A549 (cell line): ENCODE measurements around the gene MAML2.

Experiments used
- FOSL2 ChIP-seq, 2 experiments: fragments of 450-650 bp in 1 of 2; fragments of >200 bp in 1 of 2; sonication (Bioruptor Twin) in 1 of 2; formaldehyde crosslinking; IDR thresholded peaks; 2 replicates each; pipeline versions ENCODE4 v1.5.0 to v1.6.1; 2016 to 2020; ENCODE audit warnings: mild to moderate bottlenecking in 1 of 2, moderate library complexity in 1 of 2
- POLR2A ChIP-seq: IDR thresholded peaks from 2 replicates; pipeline ENCODE4 v1.6.1; 2012; ENCODE audit warnings: mild to moderate bottlenecking, low read length
- RFX5 ChIP-seq: fragments of 450-650 bp; IDR thresholded peaks from 2 replicates; pipeline ENCODE4 v1.7.1; 2014; ENCODE audit warnings: antibody characterized with exemption, mild to moderate bottlenecking, moderate library complexity
- TF ChIP-seq, protein P1 (sequence below): fragments of >200 bp; sonication (Bioruptor Twin); formaldehyde crosslinking; IDR thresholded peaks from 3 replicates; pipeline ENCODE4 v1.5.1; 2016
- TF ChIP-seq, protein P2 (sequence below): fragments of 200-600 bp; sonication (generic); IDR thresholded peaks from 2 replicates; pipeline ENCODE4 v1.6.1; 2016; ENCODE audit warnings: antibody characterized with exemption, mild to moderate bottlenecking, moderate library complexity
- TF ChIP-seq, protein P3 (sequence below): fragments of 250-450 bp; sonication (Bioruptor Pico); IDR thresholded peaks from 2 replicates; pipeline ENCODE4 v1.5.0; 2020; ENCODE audit warnings: low read depth, mild to moderate bottlenecking, moderate library complexity

DNA sequence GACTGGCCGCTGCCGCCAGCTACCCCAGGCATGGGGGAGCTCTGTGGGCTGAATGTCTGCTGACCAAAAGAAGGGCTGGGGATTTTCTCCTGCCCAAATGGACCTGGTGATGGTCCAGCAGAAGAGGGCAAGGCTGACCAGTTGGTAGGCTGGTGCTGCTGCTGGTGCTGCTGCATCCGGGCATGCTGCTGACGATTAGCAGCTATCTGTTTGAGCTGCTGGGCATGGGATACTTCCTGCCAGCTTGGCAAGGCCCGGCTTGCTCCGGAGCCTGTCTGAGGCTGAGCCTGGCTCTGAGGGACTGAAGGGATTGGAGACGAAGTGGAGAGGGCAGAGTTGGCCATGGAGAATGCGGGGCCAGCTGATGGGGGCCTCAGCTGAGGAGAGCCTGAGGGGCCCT, 250.5 kb downstream of the MAML2 start:
- TF ChIP-seq, protein P1, sequence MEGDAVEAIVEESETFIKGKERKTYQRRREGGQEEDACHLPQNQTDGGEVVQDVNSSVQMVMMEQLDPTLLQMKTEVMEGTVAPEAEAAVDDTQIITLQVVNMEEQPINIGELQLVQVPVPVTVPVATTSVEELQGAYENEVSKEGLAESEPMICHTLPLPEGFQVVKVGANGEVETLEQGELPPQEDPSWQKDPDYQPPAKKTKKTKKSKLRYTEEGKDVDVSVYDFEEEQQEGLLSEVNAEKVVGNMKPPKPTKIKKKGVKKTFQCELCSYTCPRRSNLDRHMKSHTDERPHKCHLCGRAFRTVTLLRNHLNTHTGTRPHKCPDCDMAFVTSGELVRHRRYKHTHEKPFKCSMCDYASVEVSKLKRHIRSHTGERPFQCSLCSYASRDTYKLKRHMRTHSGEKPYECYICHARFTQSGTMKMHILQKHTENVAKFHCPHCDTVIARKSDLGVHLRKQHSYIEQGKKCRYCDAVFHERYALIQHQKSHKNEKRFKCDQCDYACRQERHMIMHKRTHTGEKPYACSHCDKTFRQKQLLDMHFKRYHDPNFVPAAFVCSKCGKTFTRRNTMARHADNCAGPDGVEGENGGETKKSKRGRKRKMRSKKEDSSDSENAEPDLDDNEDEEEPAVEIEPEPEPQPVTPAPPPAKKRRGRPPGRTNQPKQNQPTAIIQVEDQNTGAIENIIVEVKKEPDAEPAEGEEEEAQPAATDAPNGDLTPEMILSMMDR = no peak
- TF ChIP-seq, protein P2, sequence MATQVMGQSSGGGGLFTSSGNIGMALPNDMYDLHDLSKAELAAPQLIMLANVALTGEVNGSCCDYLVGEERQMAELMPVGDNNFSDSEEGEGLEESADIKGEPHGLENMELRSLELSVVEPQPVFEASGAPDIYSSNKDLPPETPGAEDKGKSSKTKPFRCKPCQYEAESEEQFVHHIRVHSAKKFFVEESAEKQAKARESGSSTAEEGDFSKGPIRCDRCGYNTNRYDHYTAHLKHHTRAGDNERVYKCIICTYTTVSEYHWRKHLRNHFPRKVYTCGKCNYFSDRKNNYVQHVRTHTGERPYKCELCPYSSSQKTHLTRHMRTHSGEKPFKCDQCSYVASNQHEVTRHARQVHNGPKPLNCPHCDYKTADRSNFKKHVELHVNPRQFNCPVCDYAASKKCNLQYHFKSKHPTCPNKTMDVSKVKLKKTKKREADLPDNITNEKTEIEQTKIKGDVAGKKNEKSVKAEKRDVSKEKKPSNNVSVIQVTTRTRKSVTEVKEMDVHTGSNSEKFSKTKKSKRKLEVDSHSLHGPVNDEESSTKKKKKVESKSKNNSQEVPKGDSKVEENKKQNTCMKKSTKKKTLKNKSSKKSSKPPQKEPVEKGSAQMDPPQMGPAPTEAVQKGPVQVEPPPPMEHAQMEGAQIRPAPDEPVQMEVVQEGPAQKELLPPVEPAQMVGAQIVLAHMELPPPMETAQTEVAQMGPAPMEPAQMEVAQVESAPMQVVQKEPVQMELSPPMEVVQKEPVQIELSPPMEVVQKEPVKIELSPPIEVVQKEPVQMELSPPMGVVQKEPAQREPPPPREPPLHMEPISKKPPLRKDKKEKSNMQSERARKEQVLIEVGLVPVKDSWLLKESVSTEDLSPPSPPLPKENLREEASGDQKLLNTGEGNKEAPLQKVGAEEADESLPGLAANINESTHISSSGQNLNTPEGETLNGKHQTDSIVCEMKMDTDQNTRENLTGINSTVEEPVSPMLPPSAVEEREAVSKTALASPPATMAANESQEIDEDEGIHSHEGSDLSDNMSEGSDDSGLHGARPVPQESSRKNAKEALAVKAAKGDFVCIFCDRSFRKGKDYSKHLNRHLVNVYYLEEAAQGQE = no peak
- TF ChIP-seq FOSL2 (IDR thresholded peaks at IDR 0.05) (no peak), FOSL2 (CRISPR knock-in tag; IDR thresholded peaks at IDR 0.05) (no peak), POLR2A (no peak), RFX5 (no peak)
- TF ChIP-seq, protein P3, sequence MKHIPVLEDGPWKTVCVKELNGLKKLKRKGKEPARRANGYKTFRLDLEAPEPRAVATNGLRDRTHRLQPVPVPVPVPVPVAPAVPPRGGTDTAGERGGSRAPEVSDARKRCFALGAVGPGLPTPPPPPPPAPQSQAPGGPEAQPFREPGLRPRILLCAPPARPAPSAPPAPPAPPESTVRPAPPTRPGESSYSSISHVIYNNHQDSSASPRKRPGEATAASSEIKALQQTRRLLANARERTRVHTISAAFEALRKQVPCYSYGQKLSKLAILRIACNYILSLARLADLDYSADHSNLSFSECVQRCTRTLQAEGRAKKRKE (CRISPR knock-in tag) = no peak
